GM21528 (cell line): ENCODE measurements around the gene FAM107B.
"Not testable (repeated sequence)": the region's sequence is repeated elsewhere in the genome, so short reads cannot be mapped to it uniquely, and the experiment has no call there.

Experiments used
- ATAC-seq: cut with Tn5 transposase; IDR thresholded peaks from one replicate; pipeline ENCODE4 v1.9.1; 2021; ENCODE audit warnings: mild to moderate bottlenecking, moderate library complexity; ENCODE audit not compliant: unreplicated experiment, low FRiP score

Gene FAM107B

DNA sequence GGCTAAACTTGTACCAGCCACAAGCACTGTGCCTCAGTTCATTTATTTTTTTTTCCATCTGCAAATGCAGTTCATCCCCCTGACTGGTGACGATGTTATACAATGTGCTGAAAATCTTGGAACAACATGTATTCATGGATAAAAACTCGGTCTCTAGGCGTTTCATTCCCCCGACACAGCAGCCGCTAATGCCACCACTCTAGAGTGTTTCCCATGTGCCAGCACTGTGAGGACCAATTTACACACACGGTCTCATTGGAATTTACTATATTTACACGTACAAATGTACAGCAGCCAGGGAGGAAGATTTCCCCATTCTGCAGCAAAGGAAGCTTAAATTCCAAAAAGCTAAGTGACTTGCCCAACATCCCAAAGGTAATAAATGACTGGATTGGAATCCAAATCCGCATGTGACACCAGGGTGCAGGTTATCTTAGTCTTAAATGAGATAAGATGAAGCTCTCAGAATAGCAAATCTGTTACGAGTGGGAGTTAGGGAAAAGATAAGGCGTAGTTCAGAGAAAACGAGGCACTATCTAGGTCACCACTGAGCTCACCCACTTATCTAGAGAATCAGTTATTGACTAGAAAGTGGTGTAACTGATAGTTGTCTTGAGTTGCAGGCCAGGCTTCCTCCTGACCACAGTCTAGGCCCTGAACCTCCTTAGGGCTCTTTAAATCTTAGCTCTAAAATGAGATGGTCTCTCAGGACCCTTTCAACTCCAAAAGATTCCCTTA is 36.7 kb downstream of the FAM107B start:
- no peak for ATAC-seq

DNA sequence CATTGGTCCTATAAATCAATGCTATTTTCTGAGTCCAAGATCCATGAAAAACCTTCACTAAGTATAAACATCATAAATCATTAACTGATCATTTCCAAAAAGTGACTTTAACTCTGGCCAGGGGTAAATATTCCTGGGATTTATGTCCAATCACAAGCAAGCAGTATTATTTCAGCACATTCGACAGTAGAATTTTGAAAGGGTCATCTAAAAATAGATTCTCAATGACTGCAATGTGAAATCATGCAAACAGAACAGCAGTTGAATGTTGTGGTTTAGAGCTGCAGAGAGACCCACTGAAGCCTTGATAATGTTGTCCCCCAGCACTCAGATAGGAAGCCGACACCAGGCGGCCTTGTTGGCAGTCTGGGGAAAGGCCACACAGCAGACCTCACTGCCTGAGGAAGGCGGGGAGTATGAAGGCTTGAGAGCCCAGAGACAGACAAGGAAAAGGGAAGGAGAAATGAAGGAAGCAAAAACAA is 38.1 kb downstream of the FAM107B start:
- no peak for ATAC-seq

DNA sequence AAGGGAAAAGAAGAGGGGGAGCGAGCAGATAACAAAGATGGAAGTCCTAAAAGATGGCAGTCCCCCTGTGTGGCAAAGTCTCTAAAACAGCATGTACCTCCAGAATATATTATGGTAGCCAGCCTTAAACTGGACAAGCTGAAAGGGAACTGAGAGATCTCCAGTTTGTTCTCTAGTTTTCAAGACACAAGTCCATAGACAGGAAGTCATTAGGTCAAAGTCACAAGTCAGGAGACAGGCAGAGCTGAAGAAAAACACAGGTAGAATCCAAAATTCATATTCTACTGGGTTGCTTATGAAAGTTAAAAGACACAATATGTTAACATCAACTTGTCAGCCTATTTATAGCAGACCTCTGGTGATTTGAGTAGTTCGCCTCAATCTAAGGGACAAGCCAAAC is 38.7 kb downstream of the FAM107B start:
- no peak for ATAC-seq

DNA sequence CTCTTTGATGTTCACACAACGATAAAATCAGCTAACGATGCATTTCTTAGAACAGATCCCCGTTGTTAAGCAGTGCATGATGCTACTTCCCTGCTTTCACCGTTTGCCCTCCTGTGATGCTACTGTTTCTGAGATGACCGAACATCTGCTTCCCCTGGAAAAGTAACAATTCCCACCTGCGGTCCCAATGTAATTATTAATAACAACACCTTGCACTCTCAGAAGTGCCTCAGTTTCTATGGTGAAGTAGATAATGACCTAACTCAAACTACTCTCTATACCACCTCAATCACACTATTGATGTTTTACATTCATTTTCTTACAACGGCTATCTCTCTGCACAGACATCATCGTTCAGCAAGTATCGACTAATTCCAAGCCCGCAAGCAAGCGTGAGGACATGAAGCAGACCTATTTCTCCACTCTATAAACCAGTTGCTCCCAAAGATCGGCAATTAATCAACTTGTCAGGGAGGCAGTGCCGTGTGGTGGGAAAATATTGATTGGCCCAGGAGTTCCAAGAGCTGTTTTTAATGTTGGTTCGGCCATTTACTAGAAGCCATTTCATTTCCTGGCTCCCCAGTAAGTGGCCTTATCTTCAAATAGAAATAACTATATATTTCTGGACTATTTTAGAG is 42.7 kb downstream of the FAM107B start:
- ATAC-seq = no peak

DNA sequence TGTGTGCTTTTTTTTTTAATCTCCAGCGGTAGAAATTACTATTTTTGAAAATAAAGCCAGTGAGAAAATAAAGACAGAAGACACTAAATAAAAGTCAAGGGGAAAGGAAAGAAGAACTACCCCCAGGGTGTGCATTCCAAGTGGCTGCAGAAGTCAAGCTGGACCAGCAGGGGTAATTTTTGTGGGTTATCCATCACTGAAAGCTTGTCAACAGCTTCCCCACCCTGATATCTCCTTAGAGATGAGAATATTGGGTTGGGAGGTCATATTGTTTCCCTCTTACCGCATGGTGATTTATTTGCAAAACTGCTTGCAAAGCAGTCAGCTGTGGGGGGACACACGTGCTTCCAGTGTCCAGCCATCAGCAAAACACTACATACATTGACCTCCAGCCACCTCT is 46.4 kb downstream of the FAM107B start:
- no peak for ATAC-seq

DNA sequence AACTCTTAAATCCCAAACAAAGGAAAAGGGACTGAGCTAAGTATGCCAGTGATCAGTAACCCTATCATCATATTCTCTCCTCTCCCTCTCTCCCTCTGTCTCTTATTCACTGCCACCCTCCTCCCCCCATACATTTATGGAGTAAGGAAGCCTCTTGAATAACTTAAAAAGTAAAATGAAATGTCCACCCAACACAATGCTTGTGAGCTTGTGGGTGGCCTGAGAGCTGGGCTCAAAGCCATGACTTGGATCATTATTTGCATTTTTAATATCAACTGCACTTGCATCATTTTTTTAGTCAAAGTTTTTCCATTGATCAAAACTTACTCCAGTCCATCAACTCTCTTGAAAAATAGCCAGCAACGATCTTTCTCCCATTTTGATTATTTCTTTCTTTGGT is 46.8 kb downstream of the FAM107B start:
- ATAC-seq = no peak

DNA sequence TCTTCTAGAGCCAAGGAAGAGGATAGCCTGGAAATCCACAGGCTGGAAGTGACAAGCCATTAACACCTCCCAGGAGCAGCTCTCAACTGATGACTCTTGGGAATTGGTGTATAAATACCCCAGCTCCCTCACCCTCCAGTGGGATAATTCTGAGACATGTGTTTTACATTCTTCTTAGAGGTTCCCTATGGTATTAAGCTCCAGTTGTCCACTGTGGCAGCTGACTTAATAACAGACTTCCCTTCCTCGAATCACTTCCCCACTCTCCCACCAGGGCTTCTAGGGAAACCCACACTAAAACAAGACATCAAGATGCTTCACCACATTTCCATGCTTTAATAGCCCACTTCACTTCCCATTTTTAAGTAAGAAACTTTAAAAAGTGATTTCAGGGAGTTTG is 47.2 kb downstream of the FAM107B start:
- no peak for ATAC-seq

DNA sequence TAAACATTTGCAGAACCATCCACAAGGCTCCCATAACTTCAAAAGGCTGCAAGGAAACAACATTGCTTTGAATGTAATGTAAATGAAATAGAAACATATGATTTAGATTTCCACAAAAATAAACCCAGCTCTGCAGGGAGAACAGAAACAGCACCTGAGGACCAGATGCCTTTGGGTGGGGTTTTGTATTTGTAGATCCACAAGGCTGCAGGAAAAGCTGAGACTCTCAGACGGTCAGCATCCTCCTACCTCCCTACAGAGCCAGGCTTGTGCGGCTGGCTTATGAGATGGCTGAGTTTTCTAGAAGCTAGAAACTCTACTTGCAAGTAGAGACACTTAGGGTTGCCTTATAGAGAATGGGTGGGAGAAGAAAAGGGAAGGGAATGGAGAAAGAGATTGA is 49.8 kb downstream of the FAM107B start:
- ATAC-seq = no peak

DNA sequence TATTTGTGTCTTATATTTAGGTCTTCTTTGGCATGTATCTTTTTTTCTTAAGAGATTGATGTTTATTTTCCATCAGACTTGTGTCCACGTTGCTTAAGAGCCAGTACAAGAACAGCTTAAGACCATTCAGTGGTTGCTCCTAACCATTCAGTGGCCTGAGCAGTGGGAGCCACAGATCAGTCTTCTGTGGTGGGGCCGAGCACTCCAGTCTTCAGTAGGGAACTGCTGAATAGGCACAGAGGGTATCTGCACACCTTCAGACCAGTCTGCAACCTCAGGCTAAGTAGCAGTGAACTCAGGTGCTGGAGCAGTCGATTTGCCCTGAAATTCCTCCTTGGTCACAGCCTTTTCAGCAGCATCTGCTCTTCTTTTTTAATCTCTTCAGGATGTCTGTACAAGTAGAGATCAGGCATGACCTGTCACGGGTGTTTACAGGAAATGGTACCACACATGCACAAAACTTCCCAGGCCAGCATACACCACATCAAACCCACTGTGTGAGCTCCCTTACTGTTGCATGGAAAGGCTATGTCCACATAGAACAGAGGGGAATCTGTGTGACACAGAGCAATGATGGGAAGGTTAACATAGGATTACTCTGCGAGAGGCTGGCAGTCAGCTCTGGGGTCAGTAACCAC is 51.5 kb downstream of the FAM107B start:
- no peak for ATAC-seq

DNA sequence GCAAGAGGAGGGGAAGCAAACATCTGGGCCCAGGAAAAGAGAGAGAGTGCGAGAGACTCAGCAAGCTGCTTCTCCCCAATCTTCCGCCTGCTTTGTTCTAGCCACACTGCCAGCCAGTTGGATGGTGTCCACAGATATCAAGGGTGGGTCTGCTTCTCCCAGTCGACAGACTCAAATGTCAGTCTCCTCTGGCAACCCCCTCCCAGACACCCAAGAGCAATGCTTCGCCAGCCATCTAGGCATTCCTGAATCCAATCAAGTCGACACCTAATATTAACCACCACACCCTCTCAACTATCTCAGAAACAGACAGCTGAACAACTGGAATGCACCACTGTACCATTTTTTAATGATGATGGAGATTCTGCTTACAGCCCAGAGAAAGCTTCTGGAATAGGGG is 57.1 kb downstream of the FAM107B start:
- no peak for ATAC-seq

DNA sequence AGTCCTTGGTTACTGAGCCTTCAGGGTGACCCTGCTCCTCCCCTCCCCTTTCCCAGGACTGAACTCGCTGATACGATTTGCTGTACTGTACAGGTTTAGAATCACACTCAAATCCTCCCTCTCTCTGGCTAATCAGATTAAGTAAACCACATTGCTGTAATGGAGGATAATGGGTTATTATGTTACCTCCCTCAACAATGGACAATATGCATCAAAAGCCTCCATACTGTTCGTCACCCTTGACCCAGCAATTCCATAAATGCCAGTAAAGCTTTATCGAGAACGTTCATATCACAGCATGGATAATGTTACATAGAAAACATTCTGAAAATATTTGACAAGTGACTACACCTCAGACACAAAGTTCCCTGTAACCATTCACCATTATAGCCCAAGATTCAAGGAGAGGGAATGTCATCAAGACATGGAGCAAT is 61.7 kb downstream of the FAM107B start:
- no peak for ATAC-seq

DNA sequence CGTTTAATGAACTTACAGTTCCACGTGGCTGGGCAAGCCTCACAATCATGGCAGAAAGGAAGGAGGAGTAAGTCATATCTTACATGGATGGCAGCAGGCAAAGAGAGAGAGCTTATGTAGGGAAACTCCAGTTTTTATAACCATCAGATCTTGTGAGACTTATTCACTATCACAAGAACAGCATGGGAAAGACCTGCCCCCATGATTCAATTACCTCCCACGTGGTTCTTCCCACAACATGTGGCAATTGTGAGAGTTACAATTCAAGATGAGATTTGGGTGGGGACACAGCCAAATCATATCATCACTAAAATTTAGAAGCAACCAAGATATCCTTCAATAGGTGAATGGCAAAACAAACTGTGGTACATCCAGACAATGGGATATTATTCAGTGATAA is 65.4 kb downstream of the FAM107B start:
- not testable (repeated sequence) for ATAC-seq

DNA sequence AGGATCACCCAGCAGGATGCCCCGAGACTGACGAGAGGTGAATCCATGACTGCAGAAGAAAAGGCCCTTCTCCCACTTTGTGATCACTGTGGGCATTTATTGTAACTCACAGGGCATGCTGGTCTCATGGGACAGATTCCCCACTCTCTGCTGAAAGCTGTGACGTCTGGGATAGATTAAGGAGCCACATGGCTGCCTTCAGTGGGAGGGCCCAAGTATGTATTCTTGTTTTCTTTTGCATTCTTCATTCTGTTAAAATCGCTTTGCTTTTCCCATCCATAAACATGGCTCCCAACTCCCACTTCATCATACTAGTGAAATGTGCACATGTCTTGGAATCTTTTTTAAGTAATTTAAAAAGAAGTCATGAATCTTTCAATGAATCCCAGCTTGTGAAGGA is 67.2 kb downstream of the FAM107B start:
- ATAC-seq = no peak

DNA sequence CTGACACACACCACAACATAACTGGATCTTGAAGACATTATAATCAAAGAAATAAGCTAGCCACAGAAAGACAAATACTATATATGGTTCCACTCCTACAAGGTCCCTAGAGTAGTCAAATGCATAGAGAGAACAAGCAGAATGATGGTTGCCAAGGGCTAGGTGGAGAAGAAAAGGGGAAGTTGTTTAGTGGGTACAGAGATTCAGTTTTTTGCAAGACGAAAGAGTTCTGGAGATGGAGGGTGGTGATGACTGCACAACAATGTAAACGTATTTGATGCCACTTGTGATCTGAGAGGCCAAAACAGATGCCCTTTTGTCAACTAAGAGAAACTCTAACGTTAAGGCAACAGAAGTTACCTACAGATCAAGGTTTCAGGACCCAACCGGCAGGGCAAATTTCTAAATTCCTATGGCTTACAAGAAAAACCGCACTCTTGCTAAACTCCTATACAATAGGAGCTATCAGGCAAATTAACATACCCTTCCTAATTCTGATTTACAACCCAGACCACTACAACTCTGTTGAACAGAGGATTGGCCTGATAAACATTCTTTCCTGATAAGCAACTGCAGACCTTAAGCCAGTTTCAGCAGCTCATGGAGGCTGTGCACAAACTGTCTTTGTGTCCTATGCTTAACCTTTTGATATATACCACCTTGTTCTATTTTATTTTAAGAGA is 69.0 kb downstream of the FAM107B start:
- ATAC-seq = no peak

DNA sequence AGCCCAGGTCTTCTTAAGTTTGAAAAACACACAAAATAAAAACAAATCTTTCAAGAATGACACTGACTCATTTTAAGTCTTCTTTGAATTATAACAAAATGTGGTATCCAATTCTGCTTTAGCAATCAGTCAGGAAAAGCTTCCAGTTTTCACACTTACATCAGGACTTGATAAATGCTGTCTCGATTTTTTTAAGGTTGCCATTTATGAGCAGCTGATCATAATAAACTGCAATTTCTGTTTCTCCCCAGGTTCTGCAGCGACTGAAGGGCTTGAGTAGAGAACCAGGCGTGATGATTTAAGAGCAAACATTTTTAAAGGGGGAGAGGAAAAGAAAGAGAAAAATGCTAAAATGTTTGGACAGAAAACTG is 71.1 kb downstream of the FAM107B start:
- ATAC-seq = no peak

DNA sequence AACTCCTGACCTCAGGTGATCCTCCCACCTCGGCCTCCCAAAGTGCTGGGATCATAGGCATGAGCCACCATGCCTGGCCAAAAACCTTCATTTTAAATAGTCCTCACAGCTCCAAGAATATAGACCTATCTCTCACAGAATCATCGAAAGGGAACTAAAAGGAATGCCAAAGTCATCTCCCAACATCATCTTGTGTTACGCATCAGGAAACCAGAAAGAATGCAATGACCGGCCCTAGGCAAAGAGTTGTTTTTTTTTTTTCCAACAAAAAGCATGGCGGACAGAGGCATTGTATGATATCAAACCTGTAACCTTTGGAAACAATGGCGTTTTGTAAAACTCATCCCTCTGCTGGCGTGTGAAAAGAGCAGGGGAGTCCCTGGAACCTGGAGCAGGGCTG is 73.2 kb downstream of the FAM107B start:
- no peak for ATAC-seq

DNA sequence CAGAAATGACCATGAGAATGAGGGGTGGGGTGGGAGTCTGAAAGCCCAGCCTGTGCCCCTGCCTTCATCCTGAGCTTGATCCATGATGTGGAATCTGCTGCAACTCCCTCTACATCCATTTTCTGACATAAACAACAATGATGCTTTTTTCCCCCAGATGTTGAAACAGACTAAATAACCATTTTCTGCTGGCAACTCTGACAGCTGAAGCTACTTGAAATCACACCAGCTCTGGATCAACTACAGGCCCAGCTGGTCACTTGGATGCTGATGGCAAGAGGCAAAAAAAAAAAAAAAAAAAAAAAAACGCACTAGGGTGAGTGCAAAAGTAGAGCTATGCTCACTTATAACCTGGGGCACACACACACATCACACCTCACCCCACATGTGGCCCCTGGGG is 74.2 kb downstream of the FAM107B start:
- no peak for ATAC-seq

DNA sequence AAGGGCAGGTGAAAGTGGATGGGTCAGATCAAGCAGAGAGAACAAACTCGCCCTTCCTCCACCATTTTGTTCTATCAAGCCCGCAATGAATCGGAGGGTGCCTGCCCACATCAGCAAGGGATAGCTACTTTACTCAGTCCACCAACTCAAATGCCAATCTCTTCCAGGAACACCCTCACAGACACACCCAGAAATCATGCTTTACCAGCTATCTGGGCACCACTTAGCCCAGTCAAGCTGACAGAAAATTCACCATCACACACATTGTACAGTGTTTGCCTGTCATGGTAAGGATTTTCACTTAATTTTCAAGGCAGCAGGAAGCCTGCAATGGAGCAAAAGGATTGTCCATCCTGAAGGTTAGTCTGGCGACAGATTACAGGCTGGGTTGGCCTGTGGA is 75.2 kb downstream of the FAM107B start:
- ATAC-seq = no peak

DNA sequence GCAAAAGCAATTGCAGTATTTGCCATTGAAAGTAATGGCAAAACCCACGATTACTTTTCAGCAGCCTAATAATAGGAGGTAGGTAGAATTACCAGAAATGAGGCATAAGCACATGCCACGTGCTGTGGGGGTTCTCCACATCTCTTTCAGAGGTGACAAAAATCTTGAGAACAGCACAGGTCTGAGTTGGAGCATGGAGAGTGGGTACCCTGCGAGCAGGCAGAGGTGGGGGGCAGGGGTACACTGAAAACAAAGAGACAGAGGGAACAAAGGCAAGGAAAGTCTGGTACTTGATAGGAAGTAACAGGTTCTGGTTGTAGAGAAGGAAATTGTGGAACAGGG is 75.9 kb downstream of the FAM107B start:
- ATAC-seq = no peak

DNA sequence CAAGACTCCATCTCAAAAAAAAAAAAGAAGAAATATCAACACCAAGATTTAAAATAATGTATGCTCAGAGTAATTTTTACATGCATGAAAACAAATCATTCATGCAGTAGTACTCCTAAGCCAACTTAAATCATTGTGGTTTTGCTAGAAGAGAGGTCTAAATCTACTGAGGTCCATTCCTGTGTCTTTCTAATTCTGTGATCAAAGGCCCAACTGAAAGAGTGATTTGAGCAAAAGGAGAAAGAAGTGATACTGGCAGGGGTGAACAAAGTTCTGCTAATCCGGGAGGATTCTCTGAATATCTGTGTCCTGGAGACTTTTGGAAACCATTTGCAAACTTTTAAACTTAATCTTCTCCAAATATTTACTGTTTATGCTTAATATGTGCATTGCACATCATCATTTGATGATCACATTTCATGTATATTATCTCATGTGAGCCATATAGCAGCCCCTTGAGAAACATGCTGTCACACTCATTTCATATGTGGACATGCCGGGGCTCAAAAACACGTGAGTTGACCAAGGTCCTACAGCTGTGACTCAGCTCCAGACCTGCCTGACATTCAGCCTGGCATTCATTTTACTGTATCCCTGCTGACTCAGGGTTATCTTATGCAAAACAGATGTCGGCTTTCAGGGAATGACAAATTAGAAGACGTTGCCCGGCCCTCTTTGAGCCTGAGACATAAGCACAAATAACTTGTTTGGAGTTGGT is 76.4 kb downstream of the FAM107B start:
- no peak for ATAC-seq

DNA sequence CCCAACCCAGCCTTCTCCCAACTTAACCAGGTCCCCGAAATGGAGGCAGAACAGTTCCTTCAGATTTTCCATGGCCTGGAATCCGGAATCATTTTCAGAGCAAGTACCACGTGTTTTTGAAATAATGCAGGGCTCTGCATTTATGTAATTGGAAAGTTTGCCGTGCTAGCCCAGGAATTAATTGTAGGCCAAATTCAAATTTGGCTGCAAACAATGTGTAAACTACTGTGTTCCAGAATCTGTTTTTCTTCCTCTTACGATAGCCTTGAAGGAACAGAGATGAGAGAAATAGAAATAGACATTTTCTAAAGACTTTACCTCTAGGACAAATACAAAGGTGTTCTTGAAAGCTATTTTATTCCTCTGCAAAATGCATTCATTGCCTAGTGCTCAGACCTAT is 77.4 kb downstream of the FAM107B start:
- no peak for ATAC-seq
